Tibial artery (tissue), 4 donors: ENCODE measurements around the gene RAD51B.

ENCODE experiments used
- DNase-seq, 2 donors: peaks; one replicate each; pipeline ENCODE4 v3.0.0-alpha.2; 2019
- H3K27ac ChIP-seq, 2 donors: fragments of 200-600 bp; sonication (generic) in 1 of 2; 1 replicate in 1 of 2; 2 replicates in 1 of 2; pipeline ENCODE4 v1.5.1; 2018 to 2019; ENCODE audit warnings: mild to moderate bottlenecking in 1 of 2
- H3K27me3 ChIP-seq, 2 donors: fragments of 200-600 bp; sonication (generic) in 1 of 2; one replicate each; pipeline versions ENCODE4 v1.5.1 to v1.6.0; 2016 to 2019
- H3K36me3 ChIP-seq, 3 donors: fragments of 200-600 bp; sonication (generic) in 2 of 3; one replicate each; pipeline ENCODE4 v1.5.1; 2016 to 2019; ENCODE audit warnings: mild to moderate bottlenecking in 2 of 3
- H3K4me1 ChIP-seq, 4 donors: fragments of 200-600 bp; sonication (generic) in 2 of 4; 1 replicate in 3 of 4; 2 replicates in 1 of 4; pipeline ENCODE4 v1.5.1; 2016 to 2019
- H3K4me3 ChIP-seq, 2 donors: fragments of 200-600 bp; sonication (generic) in 1 of 2; 1 replicate in 1 of 2; 2 replicates in 1 of 2; pipeline ENCODE4 v1.5.1; 2018 to 2019; ENCODE audit warnings: mild to moderate bottlenecking in 2 of 2
- H3K9me3 ChIP-seq, 3 donors: fragments of 200-600 bp; sonication (generic) in 1 of 3; one replicate each; pipeline ENCODE4 v1.5.1; 2016 to 2019
- intact Hi-C: fragments of 100-400 bp; cut with DNase I; formaldehyde crosslinking; loops from one replicate; pipeline ENCODE4 v1.15.0; 2023; ENCODE audit warnings: low total_unique reads
- TF ChIP-seq, protein P1 (sequence below), 2 experiments: fragments of 200-600 bp in 1 of 2; fragments of 450-650 bp in 1 of 2; IDR thresholded peaks; one replicate each; pipeline ENCODE4 v1.5.1; 2017 to 2019; ENCODE audit warnings: antibody characterized with exemption in 2 of 2, mild to moderate bottlenecking in 1 of 2, moderate library complexity in 1 of 2

Gene RAD51B

DNA sequence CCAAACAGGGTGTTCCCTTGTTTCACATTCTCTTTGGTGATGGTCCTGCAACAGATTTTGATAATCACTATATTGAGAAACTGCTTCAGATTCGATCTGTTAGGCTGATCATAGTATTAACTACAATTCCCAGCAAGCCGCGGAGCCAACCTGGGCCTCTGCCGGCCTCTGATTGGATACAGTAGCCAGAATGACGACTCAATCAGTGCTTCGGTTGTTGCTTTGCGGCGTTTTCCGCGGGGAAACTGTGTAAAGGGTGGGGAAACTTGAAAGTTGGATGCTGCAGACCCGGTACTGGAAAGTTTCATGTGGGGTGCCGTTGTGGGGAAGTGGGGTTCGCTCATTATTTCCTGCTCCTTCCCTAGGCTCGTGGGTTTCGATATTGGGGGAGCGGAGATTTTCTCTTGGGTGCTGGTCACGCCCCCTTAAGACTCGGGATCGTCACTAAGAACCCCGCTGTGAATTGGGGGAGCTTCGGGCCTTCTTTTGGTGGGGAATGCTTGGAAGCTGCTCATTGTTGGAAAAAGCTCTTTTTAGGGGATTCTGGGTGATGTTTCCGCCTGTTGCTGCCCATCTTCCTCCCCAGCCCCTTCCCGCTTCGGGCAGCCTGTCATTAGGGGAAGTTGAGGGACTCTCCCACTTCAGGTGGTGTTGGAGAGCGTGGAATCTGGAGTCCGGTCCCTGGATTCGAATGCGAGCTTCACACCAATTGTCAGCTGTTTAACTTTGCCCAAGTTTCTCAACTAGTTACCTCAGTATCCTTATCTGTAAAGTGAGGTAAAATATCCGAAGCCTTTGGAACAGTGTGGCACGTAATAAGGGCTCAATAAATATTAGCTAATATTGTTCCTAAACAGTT lies at the start of gene RAD51B:
RAD51B (plus strand) TSS at position 217 of the 859 bp plus-strand sequence.
- Histone ChIP-seq H3K36me3 (peaks cover 0 to 3% (median 0%) of the 10 kb centered on the region in 3 donors), H3K4me3 (peak within 1 kb of the TSS; percentile 64 to 76), H3K9me3 (no peaks in the 10 kb centered on the region), H3K27ac (peak within 1 kb of the TSS; percentile 34 to 40), H3K27me3 (no peaks in the 10 kb centered on the region), H3K4me1 (peaks cover 0 to 30% (median 20%) of the 10 kb centered on the region in 4 donors)
- peak; percentile 88 to 90 for DNase-seq
- TF ChIP-seq, protein P1, sequence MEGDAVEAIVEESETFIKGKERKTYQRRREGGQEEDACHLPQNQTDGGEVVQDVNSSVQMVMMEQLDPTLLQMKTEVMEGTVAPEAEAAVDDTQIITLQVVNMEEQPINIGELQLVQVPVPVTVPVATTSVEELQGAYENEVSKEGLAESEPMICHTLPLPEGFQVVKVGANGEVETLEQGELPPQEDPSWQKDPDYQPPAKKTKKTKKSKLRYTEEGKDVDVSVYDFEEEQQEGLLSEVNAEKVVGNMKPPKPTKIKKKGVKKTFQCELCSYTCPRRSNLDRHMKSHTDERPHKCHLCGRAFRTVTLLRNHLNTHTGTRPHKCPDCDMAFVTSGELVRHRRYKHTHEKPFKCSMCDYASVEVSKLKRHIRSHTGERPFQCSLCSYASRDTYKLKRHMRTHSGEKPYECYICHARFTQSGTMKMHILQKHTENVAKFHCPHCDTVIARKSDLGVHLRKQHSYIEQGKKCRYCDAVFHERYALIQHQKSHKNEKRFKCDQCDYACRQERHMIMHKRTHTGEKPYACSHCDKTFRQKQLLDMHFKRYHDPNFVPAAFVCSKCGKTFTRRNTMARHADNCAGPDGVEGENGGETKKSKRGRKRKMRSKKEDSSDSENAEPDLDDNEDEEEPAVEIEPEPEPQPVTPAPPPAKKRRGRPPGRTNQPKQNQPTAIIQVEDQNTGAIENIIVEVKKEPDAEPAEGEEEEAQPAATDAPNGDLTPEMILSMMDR (IDR thresholded peaks at IDR 0.05), result no peak
- intact Hi-C loops, result no loop called here

DNA sequence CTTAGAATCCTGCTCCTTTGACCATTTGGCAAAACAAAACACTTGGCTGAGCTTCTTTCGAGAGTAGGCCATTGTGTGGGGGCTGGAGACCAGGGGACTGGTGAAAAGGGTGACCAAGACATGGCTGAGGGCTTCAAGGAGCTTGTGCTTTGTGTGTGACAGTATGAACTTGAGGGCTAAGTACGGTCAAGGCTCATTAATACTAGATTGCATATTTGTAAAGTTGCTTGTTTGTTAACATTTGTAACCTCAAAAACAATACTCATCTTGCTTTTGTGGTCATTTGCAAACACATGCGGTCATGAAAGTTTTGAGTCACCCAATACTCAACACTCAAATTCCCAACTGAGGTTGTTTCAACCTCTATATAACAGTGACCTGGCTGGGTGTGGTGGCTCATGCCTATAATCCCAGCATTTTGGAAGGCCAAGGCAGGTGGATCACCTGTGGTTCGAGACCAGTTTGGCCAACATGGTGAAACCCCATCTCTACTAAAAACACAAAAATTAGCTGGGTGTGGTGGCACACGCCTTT lies 45.7 kb upstream of the RAD51B start:
- Histone ChIP-seq H3K4me1 (no peaks in the 10 kb centered on the region), H3K27me3 (no peaks in the 10 kb centered on the region), H3K27ac (no peak overlapping the region), H3K9me3 (no peaks in the 10 kb centered on the region), H3K36me3 (peaks cover 96 to 100% (median 98%) of the 10 kb centered on the region in 3 donors), H3K4me3 (no peak overlapping the region)
- intact Hi-C loops, result no loop called here
- TF ChIP-seq, protein P1 (IDR thresholded peaks at IDR 0.05), result no peak
- DNase-seq, result no peak

DNA sequence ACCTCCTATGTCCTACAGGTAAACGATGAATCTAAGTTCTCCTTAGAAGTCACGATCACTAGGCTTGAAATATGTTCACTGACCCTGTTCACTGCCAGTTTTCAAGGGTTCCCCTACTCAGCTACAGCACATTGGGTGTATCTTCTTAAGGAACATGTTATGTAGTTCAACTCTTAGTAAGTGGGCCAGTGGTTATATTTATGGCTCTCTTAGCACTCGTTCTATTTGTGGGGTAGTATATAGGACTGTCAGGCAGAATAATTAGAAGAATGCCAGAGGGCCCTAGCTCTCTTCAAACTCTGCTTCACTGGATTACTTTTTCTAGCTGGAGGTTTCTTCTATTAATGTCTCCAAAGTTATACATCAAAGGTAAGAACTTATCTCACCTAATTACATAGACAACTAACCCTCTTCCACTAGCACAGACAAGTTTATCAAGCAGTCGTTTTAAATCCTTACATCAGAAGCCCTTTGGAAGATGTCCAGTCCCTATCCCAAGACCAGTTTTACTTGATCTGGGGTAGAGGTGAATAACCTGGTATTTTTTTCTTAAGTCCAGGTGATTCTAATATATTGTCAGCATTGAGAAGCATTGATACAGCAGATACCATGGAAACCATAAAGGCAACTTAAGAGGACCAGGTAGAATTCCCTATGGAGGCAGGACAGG lies 42.8 kb upstream of the RAD51B start:
- no peaks in the 10 kb centered on the region for H3K4me1 ChIP-seq
- no peak overlapping the region for H3K27ac ChIP-seq
- TF ChIP-seq, protein P1 (IDR thresholded peaks at IDR 0.05), result no peak
- no peak for DNase-seq
- intact Hi-C loops, result no loop called here
- peaks cover 98 to 100% (median 99%) of the 10 kb centered on the region in 3 donors for H3K36me3 ChIP-seq
- H3K9me3 ChIP-seq, result no peaks in the 10 kb centered on the region
- no peaks in the 10 kb centered on the region for H3K27me3 ChIP-seq
- H3K4me3 ChIP-seq, result no peak overlapping the region

- intact Hi-C loops, result no loop called here
- H3K27ac ChIP-seq, result no peak overlapping the region
- no peak overlapping the region for H3K4me3 ChIP-seq
- H3K9me3 ChIP-seq, result no peaks in the 10 kb centered on the region
- H3K4me1 ChIP-seq, result no peaks in the 10 kb centered on the region
- no peaks in the 10 kb centered on the region for H3K27me3 ChIP-seq
- H3K36me3 ChIP-seq, result peaks cover 97 to 100% (median 99%) of the 10 kb centered on the region in 3 donors
- no peak for DNase-seq
- TF ChIP-seq, protein P1 (IDR thresholded peaks at IDR 0.05), result no peak
These were observed 40.8 kb upstream of the RAD51B start for GRCh38 chr14:67778792-67779191.

- DNase-seq, result no peak
- H3K4me1 ChIP-seq, result no peaks in the 10 kb centered on the region
- H3K9me3 ChIP-seq, result no peaks in the 10 kb centered on the region
- intact Hi-C loops, result no loop called here
- H3K4me3 ChIP-seq, result no peak overlapping the region
- no peak overlapping the region for H3K27ac ChIP-seq
- no peaks in the 10 kb centered on the region for H3K27me3 ChIP-seq
- H3K36me3 ChIP-seq, result peaks cover 91 to 100% (median 98%) of the 10 kb centered on the region in 3 donors
- TF ChIP-seq, protein P1 (IDR thresholded peaks at IDR 0.05), result no peak
These were observed 37.5 kb upstream of the RAD51B start for GRCh38 chr14:67782090-67782489.
